ENCODE measurements around the gene CLMN.

CLMN gene

GRCh38 chr14:95340201-95340697 lies 20.5 kb upstream of the CLMN start:
- no peak for DNase-seq

- DNase-seq: no peak
These were observed 19.7 kb upstream of the CLMN start for GRCh38 chr14:95339301-95339865.

GRCh38 chr14:95338436-95338835 lies 18.7 kb upstream of the CLMN start:
- DNase-seq: no peak

- no peak for DNase-seq
These were observed 17.4 kb upstream of the CLMN start for GRCh38 chr14:95337041-95337595.

- DNase-seq: no peak
These were observed 16.6 kb upstream of the CLMN start for GRCh38 chr14:95336192-95336760.

- DNase-seq: no peak
These were observed 15.4 kb upstream of the CLMN start for GRCh38 chr14:95335071-95335470.

- DNase-seq: no peak
These were observed 14.3 kb upstream of the CLMN start for GRCh38 chr14:95334044-95334443.

- DNase-seq: no peak
These were observed 12.9 kb upstream of the CLMN start for GRCh38 chr14:95332641-95333040.

- DNase-seq: no peak
These were observed 12.2 kb upstream of the CLMN start for GRCh38 chr14:95331708-95332408.

- DNase-seq: no peak
These were observed 11.1 kb upstream of the CLMN start for GRCh38 chr14:95330591-95331370.

GRCh38 chr14:95329941-95330340 lies 10.2 kb upstream of the CLMN start:
- no peak for DNase-seq

GRCh38 chr14:95328729-95329503 lies 9.2 kb upstream of the CLMN start:
- no peak for DNase-seq

GRCh38 chr14:95327558-95328374 lies 8.1 kb upstream of the CLMN start:
- no peak for DNase-seq

- DNase-seq: no peak
These were observed 7.3 kb upstream of the CLMN start for GRCh38 chr14:95326987-95327386.

GRCh38 chr14:95323917-95324316 lies 4.2 kb upstream of the CLMN start:
- DNase-seq: no peak

GRCh38 chr14:95323361-95323760 lies 3.7 kb upstream of the CLMN start:
- DNase-seq: no peak

GRCh38 chr14:95322651-95323050 lies 2.9 kb upstream of the CLMN start:
- DNase-seq: no peak

GRCh38 chr14:95321693-95322455 lies 2.2 kb upstream of the CLMN start:
- no peak for DNase-seq

GRCh38 chr14:95320955-95321600 lies 1.4 kb upstream of the CLMN start:
- DNase-seq: no peak

Measured in NCI-H2107 (cell line).